Stimulated activated CD8-positive, alpha-beta memory T cell treated with anti-CD3 and anti-CD28 coated beads, Interleukin-7, amount 100 ng/mL, for 24 hours (primary cell): ENCODE data around the gene SYNGR1.
"Not testable (repeated sequence)": the region's sequence is repeated elsewhere in the genome, so short reads cannot be mapped to it uniquely, and the experiment has no call there.

Experiments
- DNase-seq: peaks from one replicate; pipeline ENCODE4 v3.0.0-alpha.2; 2020; ENCODE audit warnings: low read depth

SYNGR1 gene

GRCh38 chr22:39409516-39410029, 59.8 kb downstream of the SYNGR1 start:
- no peak for DNase-seq

- no peak for DNase-seq
Measured at GRCh38 chr22:39410264-39410663, 60.5 kb downstream of the SYNGR1 start.

GRCh38 chr22:39411828-39412365, 62.1 kb downstream of the SYNGR1 start:
- not testable (repeated sequence) for DNase-seq

- not testable (repeated sequence) for DNase-seq
Measured at GRCh38 chr22:39413204-39413603, 63.4 kb downstream of the SYNGR1 start.

GRCh38 chr22:39414377-39414776, 64.6 kb downstream of the SYNGR1 start:
- DNase-seq: no peak

GRCh38 chr22:39414886-39415285, 65.1 kb downstream of the SYNGR1 start:
- no peak for DNase-seq

GRCh38 chr22:39415506-39415905, 65.7 kb downstream of the SYNGR1 start:
- DNase-seq: no peak

- DNase-seq: no peak
Measured at GRCh38 chr22:39416319-39416718, 66.5 kb downstream of the SYNGR1 start.

GRCh38 chr22:39417641-39418040, 67.8 kb downstream of the SYNGR1 start:
- DNase-seq: no peak

- DNase-seq: no peak
Measured at GRCh38 chr22:39418696-39419095, 68.9 kb downstream of the SYNGR1 start.

- DNase-seq: no peak
Measured at GRCh38 chr22:39419096-39419495, 69.3 kb downstream of the SYNGR1 start.

- DNase-seq: no peak
Measured at GRCh38 chr22:39419911-39420310, 70.1 kb downstream of the SYNGR1 start.

GRCh38 chr22:39421691-39422090, 71.9 kb downstream of the SYNGR1 start:
- DNase-seq: no peak

GRCh38 chr22:39422101-39422500, 72.3 kb downstream of the SYNGR1 start:
- DNase-seq: no peak

GRCh38 chr22:39422721-39423120, 72.9 kb downstream of the SYNGR1 start:
- no peak for DNase-seq

GRCh38 chr22:39423976-39424375, 74.2 kb downstream of the SYNGR1 start:
- no peak for DNase-seq

GRCh38 chr22:39426380-39427043, 76.7 kb downstream of the SYNGR1 start:
- no peak for DNase-seq

GRCh38 chr22:39427751-39428596, 78.2 kb downstream of the SYNGR1 start:
- no peak for DNase-seq

GRCh38 chr22:39428597-39429071, 78.8 kb downstream of the SYNGR1 start:
- DNase-seq: no peak

GRCh38 chr22:39429186-39429585, 79.4 kb downstream of the SYNGR1 start:
- no peak for DNase-seq

- DNase-seq: no peak
Measured at GRCh38 chr22:39429916-39430575, 80.3 kb downstream of the SYNGR1 start.

GRCh38 chr22:39430576-39431150, 80.9 kb downstream of the SYNGR1 start:
- DNase-seq: no peak
